CD4-positive, alpha-beta T cell (primary cell): ENCODE measurements around the gene CACNA2D3. TPM values are rescaled to one million over a fixed set of nuclear protein-coding genes. Genes with fewer than 3 reads are reported as not detected.

Source experiments
- ATAC-seq: fragments of 200-7000 bp; cut with Tn5 transposase; one replicate; pipeline ENCODE4 v1.10.0; 2022; ENCODE audit warnings: mild to moderate bottlenecking; ENCODE audit not compliant: poor library complexity
- CTCF ChIA-PET: fragments of 350-600 bp; sonication (Branson Sonifier 250); formaldehyde crosslinking; loops from one replicate; lab custom pipeline; 2021; ENCODE audit warnings: antibody characterized with exemption, inconsistent platforms; lab: Charles Lee
- POLR2A ChIA-PET: fragments of 350-600 bp; sonication (Branson Sonifier 250); formaldehyde crosslinking; loops from one replicate; lab custom pipeline; 2021; ENCODE audit warnings: antibody characterized with exemption, inconsistent platforms; lab: Charles Lee
- DNase-seq, 14 experiments: peaks; one replicate each; pipeline ENCODE4 v3.0.0-alpha.2; 2013 to 2020; ENCODE audit warnings: mixed read lengths in 2 of 14
- H3K27ac ChIP-seq, 2 donors: one replicate each; pipeline versions ENCODE4 v1.5.1 to v1.7.0; 2013; ENCODE audit warnings: low read length in 2 of 2, low read depth in 1 of 2, mild to moderate bottlenecking in 1 of 2
- H3K27me3 ChIP-seq, 2 experiments: 1 replicate in 1 of 2; 2 replicates in 1 of 2; pipeline versions ENCODE4 v1.6.1 to v1.7.0; 2013; ENCODE audit warnings: low read length in 2 of 2, control low read depth in 1 of 2, mild to moderate bottlenecking in 1 of 2, moderate library complexity in 1 of 2; ENCODE audit not compliant: insufficient read depth in 2 of 2, control insufficient read depth in 1 of 2
- H3K36me3 ChIP-seq: one replicate; pipeline ENCODE4 v1.6.1; 2013; ENCODE audit warnings: low read length, control low read depth; ENCODE audit not compliant: insufficient read depth
- H3K4me1 ChIP-seq: one replicate; pipeline ENCODE4 v1.6.1; 2013; ENCODE audit warnings: low read length, control low read depth; ENCODE audit not compliant: insufficient read depth
- H3K4me3 ChIP-seq: one replicate; pipeline ENCODE4 v1.5.1; 2013; ENCODE audit warnings: mild to moderate bottlenecking, low read length, moderate library complexity
- H3K9me3 ChIP-seq, 2 experiments: 1 replicate in 1 of 2; 2 replicates in 1 of 2; pipeline versions ENCODE4 v1.6.1 to v1.7.0; 2013; ENCODE audit warnings: low read length in 2 of 2, mild to moderate bottlenecking in 2 of 2, control low read depth in 1 of 2, moderate library complexity in 1 of 2; ENCODE audit not compliant: control insufficient read depth in 1 of 2, insufficient read depth in 1 of 2
- H3K27ac Mint-ChIP-seq: one replicate; pipeline ENCODE4 v1.8.0; 2020; ENCODE audit warnings: mixed read lengths
- H3K27me3 Mint-ChIP-seq: one replicate; pipeline ENCODE4 v1.8.0; 2021; ENCODE audit warnings: mixed read lengths
- H3K36me3 Mint-ChIP-seq: one replicate; pipeline ENCODE4 v1.8.0; 2021; ENCODE audit warnings: low read depth, mixed read lengths
- H3K4me1 Mint-ChIP-seq: one replicate; pipeline ENCODE4 v1.8.0; 2021; ENCODE audit warnings: low read depth, mixed read lengths
- H3K4me3 Mint-ChIP-seq: one replicate; pipeline ENCODE4 v1.8.0; 2020; ENCODE audit warnings: mild to moderate bottlenecking, mixed read lengths
- H3K9me3 Mint-ChIP-seq: one replicate; pipeline ENCODE4 v1.8.0; 2020; ENCODE audit warnings: mixed read lengths
- intact Hi-C, 2 experiments: fragments of 100-400 bp; cut with DNase I in 1 of 2; cut with micrococcal nuclease in 1 of 2; formaldehyde crosslinking; loops; one replicate each; pipeline versions ENCODE4 v1.15.1 to v1.9.0; 2023 to 2025; cut with DNase I, micrococcal nuclease
- total RNA-seq, 174 experiments: library from RNA in 2 of 174; stranded (reverse) in 2 of 174; gene quantifications; one replicate each; pipeline ENCODE4 v1.2.3 and lab custom pipeline; 2021 to 2026
- TF ChIP-seq, protein P1 (sequence below): fragments of 200-600 bp; IDR thresholded peaks from one replicate; pipeline ENCODE4 v1.8.0; 2022; ENCODE audit warnings: antibody characterized with exemption, mild to moderate bottlenecking

CACNA2D3 gene
- total RNA-seq, 2 experiments from 2014 or later, result 0.08 TPM; not detected in 1

DNA sequence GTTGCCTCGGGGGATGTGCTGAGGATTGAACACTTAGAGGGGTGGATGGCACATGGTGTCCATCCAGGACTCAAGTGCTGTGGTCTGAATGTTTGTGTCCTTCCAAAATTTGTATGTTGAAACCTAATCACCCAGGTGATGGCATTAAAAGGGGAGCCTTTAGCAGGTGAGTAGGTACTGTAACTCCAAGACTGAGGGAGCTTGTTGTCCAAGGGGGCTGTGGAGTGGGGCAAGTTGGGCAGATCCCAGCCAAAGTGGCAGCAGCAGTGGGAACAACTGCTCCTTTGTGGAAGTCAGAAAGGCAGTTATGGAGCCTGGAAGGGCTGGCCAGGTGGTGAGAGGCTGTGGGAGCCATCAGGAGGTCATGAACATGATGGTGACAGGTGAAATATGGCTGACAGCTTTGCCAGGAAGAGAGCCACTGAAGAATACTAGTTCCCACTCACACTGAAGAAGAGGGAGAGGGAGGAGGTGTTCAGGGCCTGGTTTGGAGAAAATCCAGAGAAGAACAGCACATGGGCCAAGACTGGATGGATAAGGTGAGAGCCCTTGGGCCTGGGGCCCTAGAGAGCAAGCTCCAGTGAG lies 385.6 kb downstream of the CACNA2D3 start:
- POLR2A ChIA-PET, result no interaction called here
- intact Hi-C loops, result no loop called here
- no peaks in the 10 kb centered on the region for H3K4me1 Mint-ChIP-seq
- no peak overlapping the region for H3K4me3 Mint-ChIP-seq
- Histone ChIP-seq H3K4me1 (no peaks in the 10 kb centered on the region), H3K9me3 (peaks cover 0 to 6% of the 10 kb centered on the region in 2 experiments), H3K4me3 (no peak overlapping the region), H3K27ac (no peak overlapping the region), H3K36me3 (no peaks in the 10 kb centered on the region), H3K27me3 (no peaks in the 10 kb centered on the region)
- peaks cover 5% of the 10 kb centered on the region for H3K9me3 Mint-ChIP-seq
- H3K36me3 Mint-ChIP-seq, result no peaks in the 10 kb centered on the region
- ATAC-seq (no peak), DNase-seq (no peak)
- H3K27me3 Mint-ChIP-seq, result peaks cover 3% of the 10 kb centered on the region
- H3K27ac Mint-ChIP-seq, result no peak overlapping the region
- CTCF ChIA-PET, result no interaction called here
- TF ChIP-seq, protein P1, sequence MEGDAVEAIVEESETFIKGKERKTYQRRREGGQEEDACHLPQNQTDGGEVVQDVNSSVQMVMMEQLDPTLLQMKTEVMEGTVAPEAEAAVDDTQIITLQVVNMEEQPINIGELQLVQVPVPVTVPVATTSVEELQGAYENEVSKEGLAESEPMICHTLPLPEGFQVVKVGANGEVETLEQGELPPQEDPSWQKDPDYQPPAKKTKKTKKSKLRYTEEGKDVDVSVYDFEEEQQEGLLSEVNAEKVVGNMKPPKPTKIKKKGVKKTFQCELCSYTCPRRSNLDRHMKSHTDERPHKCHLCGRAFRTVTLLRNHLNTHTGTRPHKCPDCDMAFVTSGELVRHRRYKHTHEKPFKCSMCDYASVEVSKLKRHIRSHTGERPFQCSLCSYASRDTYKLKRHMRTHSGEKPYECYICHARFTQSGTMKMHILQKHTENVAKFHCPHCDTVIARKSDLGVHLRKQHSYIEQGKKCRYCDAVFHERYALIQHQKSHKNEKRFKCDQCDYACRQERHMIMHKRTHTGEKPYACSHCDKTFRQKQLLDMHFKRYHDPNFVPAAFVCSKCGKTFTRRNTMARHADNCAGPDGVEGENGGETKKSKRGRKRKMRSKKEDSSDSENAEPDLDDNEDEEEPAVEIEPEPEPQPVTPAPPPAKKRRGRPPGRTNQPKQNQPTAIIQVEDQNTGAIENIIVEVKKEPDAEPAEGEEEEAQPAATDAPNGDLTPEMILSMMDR, result no peak

DNA sequence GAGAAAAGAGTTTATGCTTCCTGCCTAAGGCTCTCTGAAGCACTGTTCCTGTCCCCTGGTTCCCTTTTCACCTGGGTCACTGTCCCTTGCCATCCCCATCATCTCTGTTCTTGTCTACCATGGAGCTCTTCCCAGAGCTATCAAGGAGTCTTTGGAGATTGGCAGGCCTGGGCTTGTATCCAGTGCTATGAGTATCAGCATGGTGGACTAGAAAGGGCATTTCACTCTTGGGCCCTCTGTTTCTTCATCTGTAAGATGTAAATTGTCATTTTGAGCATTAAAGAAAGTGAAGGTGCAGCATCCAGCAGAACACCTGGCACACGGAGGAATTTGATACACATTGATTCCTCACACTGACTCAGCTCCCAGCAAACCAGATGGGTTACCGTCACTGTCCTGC lies 388.2 kb downstream of the CACNA2D3 start:
- POLR2A ChIA-PET, result no interaction called here
- TF ChIP-seq, protein P1, result no peak

DNA sequence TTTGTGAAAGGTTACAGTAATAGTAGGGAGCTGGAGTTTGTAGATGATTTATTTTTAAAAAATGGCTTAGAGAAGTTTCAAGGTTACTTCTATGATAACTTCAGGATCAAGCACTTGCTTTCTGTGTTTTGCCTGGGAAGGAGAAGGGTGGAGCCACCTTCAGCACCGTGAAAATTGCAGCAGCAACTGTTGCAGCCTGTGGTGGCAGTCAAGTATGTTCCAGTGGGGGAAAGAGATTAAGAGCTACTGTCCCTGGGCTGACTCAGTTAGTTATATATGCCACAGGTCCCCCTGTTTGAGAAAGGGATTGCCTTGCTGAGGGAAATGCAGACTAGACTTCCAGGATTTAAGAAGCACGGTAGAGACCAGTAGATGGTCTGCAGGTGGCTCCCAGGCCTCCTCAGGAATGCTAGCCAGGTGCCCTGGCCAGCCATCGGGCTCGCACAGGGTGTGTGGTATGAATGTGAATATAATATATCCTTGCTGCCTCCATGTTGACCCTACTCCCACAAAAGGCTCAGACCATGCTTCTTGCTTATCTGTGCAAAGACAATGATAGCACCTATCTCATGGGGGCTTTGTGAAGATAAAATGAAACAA lies 389.5 kb downstream of the CACNA2D3 start:
- no peaks in the 10 kb centered on the region for H3K4me1 Mint-ChIP-seq
- no peak overlapping the region for H3K27ac ChIP-seq
- H3K27ac Mint-ChIP-seq, result no peak overlapping the region
- no peaks in the 10 kb centered on the region for H3K27me3 Mint-ChIP-seq
- H3K27me3 ChIP-seq, result no peaks in the 10 kb centered on the region
- no peak overlapping the region for H3K4me3 ChIP-seq
- H3K36me3 ChIP-seq, result no peaks in the 10 kb centered on the region
- no peaks in the 10 kb centered on the region for H3K4me1 ChIP-seq
- no peak overlapping the region for H3K4me3 Mint-ChIP-seq
- intact Hi-C loops, result no loop called here
- DNase-seq (no peak), ATAC-seq (no peak)
- TF ChIP-seq, protein P1, result no peak
- ChIA-PET POLR2A (no interaction called here), CTCF (no interaction called here)
- no peaks in the 10 kb centered on the region for H3K36me3 Mint-ChIP-seq
- H3K9me3 ChIP-seq, result peaks cover 0 to 12% of the 10 kb centered on the region in 2 experiments
- peaks cover 10% of the 10 kb centered on the region for H3K9me3 Mint-ChIP-seq

More for the DNA sequence above, 388.2 kb downstream of the CACNA2D3 start:
- CTCF ChIA-PET, result no interaction called here
- Histone ChIP-seq H3K36me3 (no peaks in the 10 kb centered on the region), H3K27me3 (no peaks in the 10 kb centered on the region), H3K4me3 (no peak overlapping the region), H3K27ac (no peak overlapping the region), H3K9me3 (peaks cover 0 to 12% of the 10 kb centered on the region in 2 experiments), H3K4me1 (no peaks in the 10 kb centered on the region)
- Mint-ChIP-seq H3K27me3 (no peaks in the 10 kb centered on the region), H3K36me3 (no peaks in the 10 kb centered on the region), H3K4me3 (no peak overlapping the region), H3K4me1 (no peaks in the 10 kb centered on the region), H3K27ac (no peak overlapping the region), H3K9me3 (peaks cover 10% of the 10 kb centered on the region)
- DNase-seq (no peak), ATAC-seq (no peak)
- intact Hi-C loops, result no loop called here
